Renal cortical epithelial cell (primary cell): ENCODE data around the gene ORAI2. TPM values are rescaled to one million over a fixed set of nuclear protein-coding genes. Genes with fewer than 3 reads are reported as not detected.

Experiments
- DNase-seq: peaks from one replicate; pipeline ENCODE4 v3.0.0-alpha.2; 2011; ENCODE audit warnings: low read depth
- total RNA-seq: library from RNA; depleted of rRNA; stranded (reverse); fragments of >200 nt; gene quantifications from 2 replicates; pipeline ENCODE4 v1.2.3, GENCODE V29; 2014

The ORAI2 gene
- total RNA-seq, 1 donor from 2014 or later = 138 TPM

DNA sequence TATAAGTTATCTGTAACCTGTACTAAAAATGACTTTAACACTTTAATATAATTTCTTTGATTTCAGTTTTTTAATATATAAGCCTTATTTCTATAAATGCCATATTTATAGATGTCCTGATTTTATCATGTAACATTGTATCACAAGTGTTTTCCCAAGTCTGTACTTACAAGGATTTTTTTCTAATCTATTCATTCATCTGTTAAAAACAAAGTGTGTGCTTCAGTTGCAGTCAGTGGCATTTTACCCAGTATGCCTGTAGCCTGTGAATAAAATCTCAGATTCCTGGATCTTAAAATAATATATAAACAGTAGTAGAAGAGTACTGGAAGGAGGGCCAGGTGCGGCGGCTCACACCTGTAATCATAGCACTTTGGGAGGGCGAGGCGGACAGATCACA is 19.8 kb upstream of the ORAI2 start:
- DNase-seq = no peak

DNA sequence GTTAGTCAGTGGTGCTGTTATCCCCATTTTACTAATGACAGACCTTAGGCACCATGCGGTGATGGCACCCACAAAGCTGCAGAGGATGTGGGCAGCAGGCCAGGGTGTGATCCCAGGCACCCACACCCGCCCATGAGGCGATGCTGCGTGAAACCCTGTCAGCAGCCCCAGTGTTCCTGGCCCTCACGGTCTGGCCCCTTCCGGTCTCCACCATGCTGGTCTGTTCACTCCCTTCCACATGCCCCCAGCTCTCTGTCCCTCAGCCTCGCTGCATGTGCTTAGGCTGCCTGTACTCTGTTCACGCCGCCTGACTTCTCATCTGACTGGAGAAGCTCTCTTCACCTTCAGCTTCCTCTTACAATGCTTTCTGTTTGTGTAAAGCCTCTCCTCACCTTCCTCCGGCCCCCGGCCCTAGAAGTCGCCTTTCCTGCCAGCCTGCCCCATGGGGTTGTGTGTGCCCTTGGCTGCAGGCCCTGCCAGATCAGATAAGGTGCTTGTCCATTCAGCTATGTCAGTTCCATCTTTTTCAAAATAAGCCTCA is 17.6 kb upstream of the ORAI2 start:
- no peak for DNase-seq

DNA sequence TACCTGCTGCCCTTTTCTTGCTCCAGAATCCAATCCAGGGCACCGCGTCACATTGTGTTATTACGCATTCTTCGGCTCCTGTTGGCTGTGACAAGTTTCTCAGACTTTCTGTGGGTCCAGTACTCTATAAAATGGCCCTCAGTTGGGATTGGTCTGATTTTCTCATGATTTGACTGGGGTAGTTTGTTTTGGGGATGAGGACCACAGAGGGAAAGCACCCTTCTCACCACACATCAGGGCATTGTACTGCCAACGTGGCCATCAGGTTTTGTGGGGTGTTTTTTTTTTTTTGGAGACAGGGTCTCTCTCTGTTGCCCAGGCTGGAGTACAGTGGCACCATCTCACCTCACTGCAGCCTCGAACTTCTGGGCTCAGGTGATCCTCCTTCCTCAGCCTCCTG is 17.0 kb upstream of the ORAI2 start:
- DNase-seq = no peak

DNA sequence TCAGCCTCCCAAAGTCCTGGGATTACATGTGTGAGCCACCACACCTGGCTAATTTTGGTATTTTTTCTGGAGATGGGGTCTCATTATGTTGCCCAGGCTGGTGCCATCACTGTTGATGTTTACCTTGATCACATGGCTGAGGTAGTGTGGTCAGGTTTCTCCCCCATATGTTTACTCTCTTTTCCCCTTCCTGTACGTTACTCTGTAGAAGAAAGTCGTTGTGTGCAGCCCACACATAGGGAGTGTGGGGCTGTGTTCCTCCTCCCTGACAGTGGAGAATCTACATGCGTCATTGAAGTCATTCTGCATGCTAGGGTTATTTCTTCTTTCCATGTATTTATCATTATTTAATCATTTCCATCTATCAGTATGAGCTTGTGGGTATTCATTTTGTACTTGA is 16.3 kb upstream of the ORAI2 start:
- DNase-seq = no peak

DNA sequence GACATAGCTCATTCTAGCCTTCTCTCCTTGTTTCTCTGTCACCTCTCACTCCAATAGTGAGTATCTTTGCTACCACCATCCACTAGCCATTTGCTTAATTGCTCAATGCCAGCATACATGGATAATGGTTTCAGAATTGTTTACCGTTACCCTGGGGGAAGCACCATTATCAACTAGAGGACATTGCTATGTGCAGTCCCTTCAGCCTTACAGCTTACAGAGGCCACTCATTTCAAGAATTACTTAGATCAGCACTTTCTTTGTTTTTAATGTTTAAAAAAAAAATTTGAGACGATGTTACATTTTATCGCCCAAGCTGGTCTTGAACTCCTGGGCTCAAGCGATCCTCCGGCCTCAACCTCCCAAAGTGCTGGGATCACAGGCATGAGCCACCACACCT is 14.8 kb upstream of the ORAI2 start:
- DNase-seq = no peak

DNA sequence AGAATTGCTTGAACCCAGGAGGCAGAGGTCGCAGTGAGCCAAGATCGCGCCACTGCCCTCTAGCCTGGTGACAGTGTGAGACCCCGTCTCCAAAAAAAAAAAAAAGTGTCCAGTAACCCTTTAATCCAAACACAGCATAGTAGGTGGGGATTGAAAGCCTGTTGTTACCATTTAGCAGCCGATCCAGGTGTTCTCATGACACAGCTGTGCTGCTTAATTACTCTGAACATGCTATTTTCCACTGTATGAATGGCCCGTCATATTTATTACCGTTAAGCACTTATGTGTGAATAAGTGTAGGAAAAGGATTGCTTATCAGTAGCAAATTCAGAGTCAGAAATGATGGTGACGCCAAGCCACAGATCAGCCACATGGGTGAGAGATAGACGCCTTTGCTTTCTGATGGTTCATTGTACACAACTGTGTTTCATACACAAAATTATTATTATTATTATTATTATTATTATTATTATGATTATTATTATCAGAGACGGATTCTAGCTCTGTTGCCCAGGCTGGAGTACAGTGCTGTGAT is 11.6 kb upstream of the ORAI2 start:
- DNase-seq = no peak

DNA sequence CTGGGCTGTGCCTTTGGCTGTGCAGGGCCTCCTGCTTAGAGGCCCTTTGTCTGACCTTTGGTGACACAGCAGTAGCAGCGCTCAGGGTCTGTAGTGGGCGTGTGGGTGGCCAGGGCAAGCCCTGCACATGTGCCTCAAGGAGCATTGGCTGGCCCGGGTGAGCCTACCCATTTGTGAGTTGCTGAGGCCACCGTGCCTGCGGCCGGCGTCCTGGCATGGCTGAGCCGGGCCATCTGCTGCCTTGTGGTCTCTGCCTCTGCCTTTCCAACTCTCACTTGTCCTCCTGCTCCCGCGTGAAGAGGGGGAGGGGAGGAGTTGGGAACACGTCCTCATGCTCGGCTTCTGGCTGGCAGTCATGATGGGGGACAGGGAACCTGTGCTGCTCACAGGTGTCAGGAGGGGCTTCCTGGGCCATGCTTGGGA is 9.2 kb upstream of the ORAI2 start:
- no peak for DNase-seq

DNA sequence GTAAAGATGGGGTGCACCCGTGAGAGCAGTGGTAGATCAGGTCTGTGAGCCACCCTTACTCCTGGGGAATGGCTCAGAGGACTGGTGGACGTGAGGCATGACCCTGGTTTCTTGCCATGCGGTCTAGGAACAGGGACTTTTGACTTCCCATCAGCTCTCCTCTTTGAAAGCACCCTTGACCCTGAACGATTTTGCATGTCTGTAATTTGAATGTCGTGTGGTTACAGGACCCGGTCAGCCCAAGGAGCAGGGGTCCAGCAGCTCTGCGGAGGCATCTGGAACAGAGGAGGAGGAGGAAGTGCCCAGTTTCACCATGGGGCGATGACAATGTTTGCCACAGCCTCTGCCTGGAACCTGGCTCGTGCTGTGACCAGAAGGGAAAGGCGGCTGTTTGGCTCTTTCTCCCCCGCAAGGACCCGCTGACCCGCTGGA is 8.6 kb upstream of the ORAI2 start:
- no peak for DNase-seq

DNA sequence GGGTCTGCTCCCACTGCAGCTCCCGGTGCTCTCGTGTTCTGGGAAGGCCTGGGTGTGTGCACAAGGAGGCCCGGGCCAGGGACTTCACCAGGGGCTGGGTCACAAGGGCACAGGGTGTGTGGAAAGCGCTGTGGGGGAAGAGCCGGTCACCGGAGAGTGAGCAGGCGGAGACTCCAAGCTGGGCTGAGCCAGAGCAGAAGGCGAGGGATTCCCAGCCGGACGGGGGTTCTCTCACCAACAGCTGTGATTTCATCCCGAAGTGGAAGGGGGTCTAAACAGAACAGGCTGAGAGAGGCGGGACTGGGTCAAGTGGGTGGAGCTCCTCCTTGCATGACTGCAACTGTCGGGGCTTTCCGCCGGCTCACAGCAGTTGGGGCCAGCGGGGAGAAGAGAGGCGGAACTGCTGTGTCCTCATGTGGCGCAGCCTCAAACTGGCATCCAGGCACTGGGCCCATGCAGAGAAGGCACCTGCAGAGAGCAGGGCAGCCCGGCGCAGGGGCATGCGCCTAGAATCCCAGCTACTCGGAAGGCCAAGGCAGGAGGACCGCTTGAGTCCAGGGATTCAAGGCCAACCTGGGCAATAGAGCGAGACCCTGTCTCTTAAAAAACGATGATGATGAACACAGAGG is 7.6 kb upstream of the ORAI2 start:
- DNase-seq = no peak

DNA sequence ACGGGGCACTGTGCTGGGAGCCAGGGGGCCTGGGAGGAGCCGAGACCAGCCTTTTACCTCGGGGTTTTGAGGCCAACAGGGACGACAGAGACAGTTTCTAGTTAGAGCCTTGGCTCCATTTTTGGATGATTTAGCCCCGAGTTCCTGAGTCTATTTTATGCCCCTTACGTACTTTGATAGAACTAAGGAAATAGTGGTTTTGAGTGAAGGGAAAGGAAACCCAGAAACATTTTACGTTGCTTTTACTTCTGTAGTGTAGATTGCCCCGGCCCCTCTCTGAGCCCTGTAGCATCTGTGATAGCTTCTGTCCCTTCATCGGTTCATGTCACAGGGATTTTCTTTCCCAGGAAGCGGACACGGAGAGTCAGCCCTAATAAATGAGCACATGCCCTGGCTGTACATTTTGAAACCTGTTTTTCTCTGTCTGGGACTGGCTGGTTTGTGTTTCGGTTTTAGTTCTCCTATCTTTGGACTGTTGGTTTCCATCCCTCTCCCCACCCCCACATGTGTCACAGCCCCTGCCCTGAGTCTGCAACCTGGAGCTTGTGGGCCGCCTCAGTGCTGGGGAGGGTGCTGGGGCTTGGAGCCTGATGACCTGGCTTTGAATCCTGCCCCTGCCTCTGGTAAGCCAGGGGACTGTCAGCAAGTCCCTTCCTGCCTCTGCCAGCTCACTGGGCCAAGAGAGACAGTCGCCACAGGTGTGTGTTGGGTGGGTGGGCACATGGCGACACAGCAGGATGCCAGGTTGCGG is 6.9 kb upstream of the ORAI2 start:
- DNase-seq = no peak

DNA sequence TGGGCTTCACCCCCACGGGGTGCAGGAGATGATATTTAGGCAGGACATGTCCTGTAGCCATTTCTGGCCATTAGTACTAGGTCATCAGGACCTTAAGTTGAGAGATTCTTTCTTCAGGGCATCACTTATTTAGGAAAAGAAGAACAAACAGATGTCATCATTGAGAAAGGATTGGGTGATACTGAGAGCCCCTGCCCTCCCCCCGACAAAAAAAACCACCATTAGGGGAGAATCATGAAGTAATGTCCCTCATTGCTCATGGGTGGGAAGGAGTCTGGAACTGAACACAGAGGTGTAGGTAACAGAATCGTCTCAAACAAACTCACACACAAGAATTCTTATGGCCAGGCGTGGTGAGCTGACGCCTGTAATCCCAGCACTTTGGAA is 6.4 kb upstream of the ORAI2 start:
- no peak for DNase-seq

DNA sequence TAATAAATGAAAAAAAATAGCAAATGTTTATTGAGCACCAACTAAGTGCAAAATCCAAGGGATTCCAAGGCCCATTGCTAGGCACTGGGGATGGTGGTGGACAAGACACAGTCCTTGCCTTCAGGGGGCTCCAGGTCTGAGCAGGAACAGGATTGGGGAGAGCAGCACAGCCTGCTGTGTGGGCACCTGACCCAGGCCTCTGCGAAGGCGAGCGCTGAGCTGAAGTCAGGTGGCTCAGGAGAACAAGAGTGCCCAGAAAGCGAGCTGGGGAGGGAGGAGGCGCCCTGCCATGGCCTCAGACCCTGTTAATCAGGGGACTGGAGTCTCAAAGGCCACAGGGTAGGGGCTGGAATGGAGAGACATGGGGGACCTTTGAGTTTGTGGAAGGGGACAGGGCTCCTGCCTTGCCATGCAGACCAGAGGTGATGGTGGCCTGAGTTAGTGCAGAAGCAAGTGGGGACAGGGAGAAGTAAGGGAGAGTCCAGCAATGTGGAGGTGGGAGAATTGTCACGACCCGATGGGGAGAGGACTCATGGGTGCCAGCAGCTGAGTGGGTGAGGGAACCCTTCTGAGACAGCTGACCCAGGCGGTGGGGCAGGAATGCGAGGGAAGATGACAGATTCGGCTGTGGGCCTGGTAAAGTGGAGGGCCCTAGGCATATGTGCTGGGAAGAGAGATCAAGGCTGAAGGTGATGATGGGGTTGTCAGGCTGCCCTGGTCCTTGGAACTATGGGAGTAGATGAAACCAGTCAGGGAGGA is 4.1 kb upstream of the ORAI2 start:
- DNase-seq = no peak

DNA sequence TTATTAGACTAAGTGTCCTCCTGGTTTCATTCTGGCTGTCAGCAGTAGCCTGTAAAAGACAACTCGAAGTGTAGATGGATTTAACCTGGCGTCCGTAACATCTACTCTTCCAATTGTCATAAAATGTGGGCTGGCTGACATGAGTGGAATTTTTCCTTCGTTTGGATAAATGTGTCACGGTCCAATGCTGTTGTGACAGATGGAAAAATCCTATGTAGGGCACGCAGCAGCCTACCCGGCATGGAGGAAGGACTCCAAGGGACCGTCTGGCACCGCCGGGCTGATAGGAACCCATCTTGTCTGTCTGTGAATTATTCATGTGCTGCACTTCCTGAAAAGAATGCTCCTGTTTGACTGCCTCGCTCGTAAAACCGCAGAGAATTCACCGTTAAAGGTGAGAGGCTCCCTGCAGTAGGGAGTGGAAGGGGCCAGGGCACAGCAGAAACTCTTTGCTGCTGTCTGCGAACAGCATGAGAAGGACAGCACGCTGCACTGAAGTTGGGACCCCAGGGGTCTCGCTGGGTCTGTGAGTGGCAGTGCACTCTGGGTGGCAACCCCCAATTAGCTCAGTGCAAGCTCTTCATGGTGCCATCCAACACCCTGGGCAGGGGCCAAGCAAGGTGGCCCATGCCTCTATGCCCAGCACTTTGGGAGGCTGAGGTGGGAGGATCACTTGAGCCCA is 1.6 kb upstream of the ORAI2 start:
- DNase-seq = peak; percentile 65

DNA sequence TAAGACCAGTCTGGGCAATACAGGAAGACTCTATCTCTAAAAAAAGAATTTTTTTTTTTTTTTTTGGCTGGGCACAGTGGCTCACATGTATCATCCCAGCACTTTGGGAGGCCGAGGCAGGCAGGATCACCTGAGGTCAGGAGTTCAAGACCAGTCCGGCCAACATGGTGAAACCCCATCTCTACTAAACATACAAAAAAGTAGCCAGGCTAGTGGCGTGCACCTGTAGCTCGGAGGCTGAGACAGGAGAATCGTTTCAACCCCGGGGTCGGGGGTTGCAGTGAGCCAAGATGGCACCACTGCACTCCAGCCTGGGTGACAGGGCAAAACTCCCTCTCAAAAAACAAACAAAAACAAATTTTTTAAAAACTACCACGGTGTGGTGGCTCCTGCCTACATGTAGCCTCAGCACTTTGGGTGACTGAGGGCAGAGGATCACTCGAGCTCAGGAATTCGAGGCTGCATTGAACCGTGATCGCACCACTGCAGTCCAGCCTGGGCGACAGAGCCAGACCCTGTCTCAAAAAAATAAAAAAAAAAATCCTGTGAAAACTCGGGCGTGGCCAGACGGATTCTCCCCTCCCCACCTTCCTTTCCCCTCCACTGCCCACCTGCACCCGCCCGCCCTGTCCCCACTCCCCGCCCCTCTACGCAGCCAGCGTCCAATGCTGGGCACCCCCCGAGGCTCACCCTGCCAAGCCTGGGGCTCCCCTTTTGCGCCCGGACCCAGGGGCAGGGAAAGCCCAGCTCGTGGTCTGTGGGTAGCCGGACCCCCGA is 745 bp upstream of the ORAI2 start:
- DNase-seq = peak; percentile 14

DNA sequence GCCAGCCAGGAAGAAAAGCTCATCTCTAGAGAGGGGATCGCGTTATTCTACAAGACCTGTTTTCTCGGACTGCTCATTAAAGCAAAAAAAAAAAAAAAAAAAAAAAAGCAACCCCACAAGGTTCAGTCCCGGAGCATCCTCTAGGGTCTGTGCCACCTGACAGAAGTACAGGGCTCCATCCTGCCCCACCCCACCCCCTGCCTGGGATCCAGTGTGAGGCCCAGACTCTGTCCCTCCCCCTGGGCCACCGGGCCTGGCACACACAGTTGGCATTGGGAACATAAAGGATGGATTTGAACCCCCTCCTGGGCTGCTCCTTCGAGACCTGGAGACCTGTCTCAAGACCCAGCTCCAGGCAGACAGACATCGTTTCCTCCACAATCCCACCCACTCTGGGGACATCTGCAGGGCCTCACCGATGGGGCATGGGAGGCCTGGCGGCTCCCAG is 688 bp downstream of the ORAI2 start:
- peak; percentile 28 for DNase-seq

DNA sequence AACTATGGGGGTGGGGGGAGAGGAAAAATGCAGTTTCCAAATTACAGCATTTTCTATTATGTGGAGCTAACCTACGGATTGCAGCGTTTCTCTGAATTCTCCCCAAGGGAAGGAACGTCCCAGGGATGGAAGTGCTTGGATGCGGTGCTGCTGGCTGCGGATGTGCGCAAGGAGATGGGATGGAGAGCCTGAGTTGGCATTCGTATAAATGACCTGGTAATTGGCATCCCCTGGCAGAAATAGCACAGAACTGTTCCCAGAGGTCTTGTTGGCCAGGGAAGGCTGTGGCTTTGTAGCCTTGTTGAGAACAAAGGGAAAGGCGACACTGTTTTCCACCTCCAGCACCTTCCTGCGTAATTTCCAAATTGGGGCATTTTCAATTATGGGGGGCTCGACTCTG is 2.7 kb downstream of the ORAI2 start:
- DNase-seq = no peak

DNA sequence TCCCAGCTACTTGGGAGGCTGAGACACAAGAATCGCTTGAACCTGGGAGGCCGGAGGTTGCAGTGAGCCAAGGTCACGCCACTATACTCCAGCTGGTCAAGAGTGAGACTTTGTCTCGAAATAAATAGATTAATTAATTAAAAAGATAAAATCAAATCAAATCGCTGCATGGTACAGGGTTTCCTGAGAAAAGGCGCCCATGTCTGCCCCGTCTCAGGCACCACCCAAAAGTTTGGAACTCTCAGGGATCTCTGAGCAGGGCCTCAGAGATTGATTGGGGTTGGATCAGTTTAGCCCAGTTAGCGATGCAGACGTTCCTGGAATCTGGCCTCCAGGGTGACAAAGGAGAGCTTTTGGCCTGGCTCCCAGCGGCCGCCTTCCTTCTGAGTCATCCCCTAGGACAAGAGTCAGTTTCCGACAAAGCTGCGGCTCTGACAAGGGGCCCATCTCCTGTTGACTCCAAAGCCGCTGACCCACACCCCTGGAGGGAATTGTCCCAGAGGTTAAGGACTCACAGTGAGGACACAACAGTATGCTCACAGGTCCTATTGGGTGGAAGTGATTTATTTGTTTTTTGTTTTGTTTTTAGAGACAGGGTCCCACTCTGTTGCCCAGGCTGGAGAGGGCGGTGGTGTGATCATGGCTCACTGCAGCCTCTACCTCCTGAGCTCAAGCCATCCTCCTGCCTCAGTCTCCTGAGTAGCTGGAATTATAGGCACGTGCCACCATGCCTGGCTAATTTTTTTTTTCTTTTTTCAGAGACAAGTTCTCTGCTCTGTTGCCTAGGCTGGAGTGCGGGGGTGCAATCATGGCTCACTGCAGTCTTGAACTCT is 6.8 kb downstream of the ORAI2 start:
- DNase-seq = peak; percentile 76

DNA sequence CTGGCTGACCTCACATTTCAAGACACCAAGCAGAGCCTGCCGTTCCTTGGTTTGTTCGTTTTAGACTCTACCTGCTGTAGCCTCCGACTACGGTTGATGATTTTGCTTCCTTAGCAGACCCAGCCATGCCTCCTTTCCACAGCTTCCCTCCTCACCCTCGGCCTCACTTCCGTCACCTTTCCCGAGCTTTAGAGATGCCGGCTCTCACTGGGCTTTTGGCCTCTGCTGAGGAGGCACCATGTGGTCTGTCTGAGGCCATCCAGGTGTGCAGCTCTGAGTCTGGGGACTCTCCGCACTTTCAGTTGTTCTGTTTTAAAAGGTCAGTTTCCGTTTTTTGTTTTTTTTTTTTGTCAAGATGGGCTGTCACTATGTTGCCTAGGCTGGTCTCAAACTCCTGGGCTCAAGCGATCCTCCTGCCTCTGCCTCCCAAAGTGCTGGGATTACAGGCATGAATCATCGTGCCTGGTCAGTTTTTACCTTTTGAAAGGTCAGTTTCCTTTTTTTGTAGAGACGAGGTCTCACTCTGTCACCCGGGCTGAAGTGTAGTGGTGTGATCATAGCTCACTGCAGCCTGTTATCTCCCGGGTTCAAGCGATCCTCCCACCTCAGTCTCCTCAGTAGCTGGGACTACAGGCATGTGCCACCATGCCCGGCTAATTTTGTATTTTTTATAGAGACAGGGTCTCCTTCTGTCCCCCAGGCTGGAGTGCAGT is 11.7 kb downstream of the ORAI2 start:
- no peak for DNase-seq

DNA sequence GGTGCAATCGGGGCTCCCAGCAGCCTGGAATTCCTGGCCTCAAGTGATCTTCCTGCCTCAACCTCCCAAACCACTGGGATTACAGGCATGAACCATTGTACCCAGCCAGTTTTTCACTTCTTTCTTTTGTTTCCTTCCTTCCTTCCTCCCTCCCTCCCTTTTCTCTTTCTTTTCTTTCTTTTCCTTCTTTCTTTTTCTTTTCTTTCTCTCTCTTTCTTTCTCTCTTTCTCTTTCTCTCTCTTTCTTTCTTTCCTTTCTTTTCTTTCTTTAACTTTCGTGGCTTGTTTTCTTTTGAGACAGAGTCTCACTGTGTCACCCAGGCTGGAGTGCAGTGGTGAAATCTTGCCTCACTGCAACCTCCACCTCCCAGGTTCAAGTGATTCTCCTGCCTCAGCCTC is 12.3 kb downstream of the ORAI2 start:
- no peak for DNase-seq
